Gastrocnemius medialis (tissue), 4 donors: Measurements from ENCODE around the gene SNCAIP. TPM values are rescaled to one million over a fixed set of nuclear protein-coding genes. Genes with fewer than 3 reads are reported as not detected.

Source experiments
- ATAC-seq, 2 donors: fragments of 150-250 bp; one replicate each; pipeline ENCODE4 v1.9.1; 2016
- DNase-seq, 2 donors: peaks; one replicate each; pipeline ENCODE4 v3.0.0-alpha.2; 2019
- H3K27ac ChIP-seq, 4 donors: fragments of 200-600 bp; sonication (generic); 1 replicate in 1 of 4; 2 replicates in 3 of 4; pipeline ENCODE4 v1.5.1; 2016 to 2018; ENCODE audit warnings: mild to moderate bottlenecking in 2 of 4, moderate library complexity in 1 of 4
- H3K27me3 ChIP-seq, 3 donors: fragments of 200-600 bp; sonication (generic) in 2 of 3; 1 replicate in 1 of 3; 2 replicates in 2 of 3; pipeline versions ENCODE4 v1.5.1 to v1.6.0; 2016 to 2019; ENCODE audit warnings: mild to moderate bottlenecking in 1 of 3, moderate library complexity in 1 of 3
- H3K36me3 ChIP-seq, 2 donors: fragments of 200-600 bp; sonication (generic) in 1 of 2; one replicate each; pipeline ENCODE4 v1.5.1; 2017 to 2018
- H3K4me1 ChIP-seq, 2 donors: fragments of 200-600 bp; sonication (generic) in 1 of 2; one replicate each; pipeline ENCODE4 v1.5.1; 2016 to 2017; ENCODE audit warnings: mild to moderate bottlenecking in 2 of 2
- H3K4me3 ChIP-seq, 4 donors: fragments of 200-600 bp; sonication (generic) in 3 of 4; 1 replicate in 1 of 4; 2 replicates in 3 of 4; pipeline ENCODE4 v1.5.1; 2016 to 2019; ENCODE audit warnings: mild to moderate bottlenecking in 2 of 4
- H3K9me3 ChIP-seq, 3 donors: fragments of 200-600 bp; sonication (generic) in 2 of 3; 1 replicate in 1 of 3; 2 replicates in 2 of 3; pipeline ENCODE4 v1.5.1; 2016 to 2019
- POLR2A ChIP-seq, 2 donors: fragments of 450-650 bp; IDR thresholded peaks; one replicate each; pipeline ENCODE4 v1.6.1; 2017; ENCODE audit warnings: antibody characterized with exemption in 2 of 2, mild to moderate bottlenecking in 2 of 2, moderate library complexity in 2 of 2
- in situ Hi-C, 4 donors: fragments of 200-750 bp; cut with MboI; loops; one replicate each; pipeline versions ENCODE4 v1.15.0 to v1.8.0; 2017; ENCODE audit warnings: low sequenced_read_pairs in 4 of 4
- intact Hi-C: fragments of 100-400 bp; cut with DNase I; formaldehyde crosslinking; loops from one replicate; pipeline ENCODE4 v1.15.1; 2023; ENCODE audit warnings: low total_unique reads
- total RNA-seq, 4 donors: library from RNA; depleted of rRNA; stranded (reverse); fragments of >200 nt; gene quantifications; one replicate each; pipeline versions ENCODE4 v1.1.0 to v1.2.3, GENCODE V29; 2016
- TF ChIP-seq, protein P1 (sequence below), 5 experiments: fragments of 450-650 bp in 3 of 5; fragments of 200-600 bp in 2 of 5; sonication (generic) in 2 of 5; IDR thresholded peaks in 4 of 5; conservative IDR thresholded peaks in 1 of 5; 1 replicate in 4 of 5; 2 replicates in 1 of 5; pipeline ENCODE4 v1.5.1; 2016 to 2019; ENCODE audit warnings: antibody characterized with exemption in 5 of 5, mild to moderate bottlenecking in 3 of 5, moderate library complexity in 3 of 5

The SNCAIP gene
- total RNA-seq, 4 donors from 2014 or later = 0.22 to 3.1 (median 0.53) TPM

DNA sequence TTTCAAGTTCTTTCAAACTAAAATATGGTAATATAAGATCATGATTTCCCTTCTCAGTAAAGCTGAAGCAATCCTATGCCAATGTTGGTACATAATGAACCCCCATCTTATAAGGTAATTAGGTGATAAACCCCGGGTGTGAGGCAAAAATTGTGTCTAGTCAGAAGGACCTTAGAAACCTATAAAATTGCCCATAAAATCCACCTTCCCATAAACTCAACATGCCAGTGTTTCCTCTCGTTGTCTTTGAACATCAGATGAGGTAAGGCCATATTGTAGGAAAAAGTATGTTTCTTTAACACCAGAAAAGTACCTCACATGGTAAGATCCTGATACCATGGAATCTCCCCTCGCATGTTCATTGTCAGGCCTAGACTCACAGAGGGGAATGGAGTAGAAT lies 43.3 kb downstream of the SNCAIP start:
- TF ChIP-seq POLR2A (IDR thresholded peaks at IDR 0.05) = no peak
- TF ChIP-seq, protein P1, sequence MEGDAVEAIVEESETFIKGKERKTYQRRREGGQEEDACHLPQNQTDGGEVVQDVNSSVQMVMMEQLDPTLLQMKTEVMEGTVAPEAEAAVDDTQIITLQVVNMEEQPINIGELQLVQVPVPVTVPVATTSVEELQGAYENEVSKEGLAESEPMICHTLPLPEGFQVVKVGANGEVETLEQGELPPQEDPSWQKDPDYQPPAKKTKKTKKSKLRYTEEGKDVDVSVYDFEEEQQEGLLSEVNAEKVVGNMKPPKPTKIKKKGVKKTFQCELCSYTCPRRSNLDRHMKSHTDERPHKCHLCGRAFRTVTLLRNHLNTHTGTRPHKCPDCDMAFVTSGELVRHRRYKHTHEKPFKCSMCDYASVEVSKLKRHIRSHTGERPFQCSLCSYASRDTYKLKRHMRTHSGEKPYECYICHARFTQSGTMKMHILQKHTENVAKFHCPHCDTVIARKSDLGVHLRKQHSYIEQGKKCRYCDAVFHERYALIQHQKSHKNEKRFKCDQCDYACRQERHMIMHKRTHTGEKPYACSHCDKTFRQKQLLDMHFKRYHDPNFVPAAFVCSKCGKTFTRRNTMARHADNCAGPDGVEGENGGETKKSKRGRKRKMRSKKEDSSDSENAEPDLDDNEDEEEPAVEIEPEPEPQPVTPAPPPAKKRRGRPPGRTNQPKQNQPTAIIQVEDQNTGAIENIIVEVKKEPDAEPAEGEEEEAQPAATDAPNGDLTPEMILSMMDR (IDR thresholded peaks at IDR 0.05 in 4 of 5, conservative IDR thresholded peaks at IDR 0.05 in 1 of 5) = no peak
- no peaks in the 10 kb centered on the region for H3K4me1 ChIP-seq
- no peak overlapping the region for H3K4me3 ChIP-seq
- no peaks in the 10 kb centered on the region for H3K27me3 ChIP-seq
- ATAC-seq = no peak
- H3K36me3 ChIP-seq = no peaks in the 10 kb centered on the region
- H3K27ac ChIP-seq = no peak overlapping the region
- intact Hi-C loops (no loop called here), in situ Hi-C loops (no loop called here)
- no peak for DNase-seq
- no peaks in the 10 kb centered on the region for H3K9me3 ChIP-seq

GRCh38 chr5:122356855-122357254 lies 44.8 kb downstream of the SNCAIP start:
- Histone ChIP-seq H3K27me3 (no peaks in the 10 kb centered on the region), H3K36me3 (no peaks in the 10 kb centered on the region), H3K9me3 (no peaks in the 10 kb centered on the region), H3K4me1 (no peaks in the 10 kb centered on the region), H3K27ac (no peak overlapping the region), H3K4me3 (no peak overlapping the region)
- intact Hi-C loops = no loop called here
- DNase-seq (no peak), ATAC-seq (no peak)
- in situ Hi-C loops = no loop called here
- TF ChIP-seq POLR2A (IDR thresholded peaks at IDR 0.05) = no peak
- TF ChIP-seq, protein P1 (IDR thresholded peaks at IDR 0.05 in 4 of 5, conservative IDR thresholded peaks at IDR 0.05 in 1 of 5) = no peak

DNA sequence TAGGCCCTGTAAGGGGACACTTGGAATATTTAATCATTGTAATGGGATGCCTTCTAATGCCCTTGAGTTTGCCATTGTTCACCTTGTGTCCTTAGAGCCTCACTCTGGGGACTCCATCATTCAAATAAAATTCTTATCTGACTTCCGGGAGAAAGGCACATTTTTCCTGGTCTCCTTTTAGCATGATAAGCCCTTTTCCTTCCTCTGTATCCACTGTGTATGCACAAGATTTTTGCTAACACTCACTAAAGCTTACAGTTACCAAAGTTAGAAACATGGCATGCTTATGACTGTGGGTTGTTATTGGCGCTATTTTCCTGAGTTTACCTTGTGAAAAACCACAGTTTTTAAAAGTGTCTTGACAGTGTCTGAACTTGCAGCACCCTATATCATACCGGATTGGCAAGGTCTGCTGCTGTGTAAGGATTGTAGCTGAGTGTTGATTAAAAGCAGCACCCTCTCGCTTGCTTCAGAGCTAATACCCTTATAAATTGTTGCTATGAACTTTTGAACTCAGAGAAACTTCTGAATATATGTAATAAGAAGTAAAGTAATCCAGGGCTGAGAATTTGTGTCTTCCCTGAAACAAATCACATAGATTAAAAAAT lies 46.4 kb downstream of the SNCAIP start:
- Histone ChIP-seq H3K27me3 (no peaks in the 10 kb centered on the region), H3K4me1 (no peaks in the 10 kb centered on the region), H3K9me3 (no peaks in the 10 kb centered on the region), H3K36me3 (no peaks in the 10 kb centered on the region), H3K27ac (no peak overlapping the region), H3K4me3 (no peak overlapping the region)
- in situ Hi-C loops = no loop called here
- TF ChIP-seq, protein P1 (IDR thresholded peaks at IDR 0.05 in 4 of 5, conservative IDR thresholded peaks at IDR 0.05 in 1 of 5) = no peak
- TF ChIP-seq POLR2A (IDR thresholded peaks at IDR 0.05) = no peak
- no peak for DNase-seq
- ATAC-seq = no peak
- intact Hi-C loops = no loop called here

DNA sequence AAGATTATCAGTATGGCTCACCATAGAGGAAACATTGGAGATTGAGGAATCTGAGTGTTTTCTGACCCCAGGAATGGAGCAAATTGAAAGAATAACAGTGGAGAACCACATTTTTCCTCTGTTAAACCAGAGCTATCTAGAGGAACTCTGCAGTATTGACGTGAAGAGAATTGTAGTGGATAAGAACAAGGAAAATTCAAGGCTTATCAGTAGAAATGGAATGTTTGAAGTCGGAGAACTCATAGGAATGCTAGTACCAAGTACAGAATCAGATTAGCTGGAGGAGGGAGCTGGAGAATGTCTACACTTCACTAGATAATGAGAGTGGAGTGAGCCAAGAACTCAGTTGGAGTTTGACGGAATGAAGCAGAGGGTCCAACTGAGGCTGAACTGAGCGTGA lies 50.3 kb downstream of the SNCAIP start:
- no peak for DNase-seq
- H3K4me1 ChIP-seq = no peaks in the 10 kb centered on the region
- no peak overlapping the region for H3K27ac ChIP-seq
- intact Hi-C loops = no loop called here
- H3K36me3 ChIP-seq = no peaks in the 10 kb centered on the region
- no peak for TF ChIP-seq POLR2A (IDR thresholded peaks at IDR 0.05)
- TF ChIP-seq, protein P1 (IDR thresholded peaks at IDR 0.05 in 4 of 5, conservative IDR thresholded peaks at IDR 0.05 in 1 of 5) = no peak
- no peak for ATAC-seq
- no peaks in the 10 kb centered on the region for H3K9me3 ChIP-seq
- H3K27me3 ChIP-seq = no peaks in the 10 kb centered on the region
- in situ Hi-C loops = no loop called here
- no peak overlapping the region for H3K4me3 ChIP-seq

- DNase-seq = no peak
- in situ Hi-C loops = no loop called here
Observed at GRCh38 chr5:122363623-122364022, 51.6 kb downstream of the SNCAIP start.

More at GRCh38 chr5:122363623-122364022, 51.6 kb downstream of the SNCAIP start:
- Histone ChIP-seq H3K27ac (no peak overlapping the region), H3K4me3 (no peak overlapping the region), H3K9me3 (no peaks in the 10 kb centered on the region), H3K36me3 (no peaks in the 10 kb centered on the region), H3K27me3 (no peaks in the 10 kb centered on the region), H3K4me1 (no peaks in the 10 kb centered on the region)
- no peak for TF ChIP-seq POLR2A (IDR thresholded peaks at IDR 0.05)
- TF ChIP-seq, protein P1 (IDR thresholded peaks at IDR 0.05 in 4 of 5, conservative IDR thresholded peaks at IDR 0.05 in 1 of 5) = no peak
- intact Hi-C loops = no loop called here
- no peak for ATAC-seq
